ENCODE results near the gene HPCA.

- TF ChIP-seq CTCF (IDR thresholded peaks at IDR 0.05; ENCODE audit: insufficient read depth, low read depth, low read length), result no peak
- TF ChIP-seq EZH2 (IDR thresholded peaks at IDR 0.05; ENCODE audit: insufficient read depth, low read length), result no peak
These were observed 12.7 kb downstream of the HPCA start for GRCh38 chr1:32898958-32899357.
